ENCODE data around the gene MCIDAS.

Gene MCIDAS

GRCh38 chr5:55222092-55222984 is 4.8 kb downstream of the MCIDAS start:
- no peak for DNase-seq

- DNase-seq: no peak
Measured at GRCh38 chr5:55220433-55221185, 6.5 kb downstream of the MCIDAS start.

GRCh38 chr5:55219770-55220169 is 7.3 kb downstream of the MCIDAS start:
- DNase-seq: no peak

- DNase-seq: peak; percentile 6 to 50 (median 26)
Measured at GRCh38 chr5:55218967-55219366, 8.1 kb downstream of the MCIDAS start.

GRCh38 chr5:55211184-55211874 is 15.8 kb downstream of the MCIDAS start:
- peak in 1 of 3 experiments; percentile 52 for DNase-seq

GRCh38 chr5:55205001-55205400 is 22.1 kb downstream of the MCIDAS start:
- DNase-seq: no peak

DNA sequence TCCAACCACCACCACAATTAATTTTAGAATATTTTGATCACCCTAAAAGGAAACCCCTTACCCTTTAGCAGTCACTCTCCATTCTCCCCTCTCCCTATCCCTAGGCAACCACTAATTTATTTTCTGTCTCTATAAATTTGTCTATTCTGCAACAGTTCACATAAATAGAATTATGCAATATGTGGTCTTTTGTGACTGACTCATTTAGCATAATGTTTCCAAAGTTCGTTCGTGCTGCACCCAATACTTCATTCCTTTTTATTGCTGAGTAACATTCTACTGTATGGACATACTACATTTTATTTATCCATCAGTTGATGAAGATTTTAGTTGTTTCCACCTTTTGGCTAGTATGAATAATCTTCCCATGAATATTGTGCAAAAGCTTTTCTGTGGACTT is 36.0 kb downstream of the MCIDAS start:
- DNase-seq: no peak

- peak; percentile 44 to 78 (median 53) for DNase-seq
Measured at GRCh38 chr5:55188656-55189540, 38.2 kb downstream of the MCIDAS start.

DNA sequence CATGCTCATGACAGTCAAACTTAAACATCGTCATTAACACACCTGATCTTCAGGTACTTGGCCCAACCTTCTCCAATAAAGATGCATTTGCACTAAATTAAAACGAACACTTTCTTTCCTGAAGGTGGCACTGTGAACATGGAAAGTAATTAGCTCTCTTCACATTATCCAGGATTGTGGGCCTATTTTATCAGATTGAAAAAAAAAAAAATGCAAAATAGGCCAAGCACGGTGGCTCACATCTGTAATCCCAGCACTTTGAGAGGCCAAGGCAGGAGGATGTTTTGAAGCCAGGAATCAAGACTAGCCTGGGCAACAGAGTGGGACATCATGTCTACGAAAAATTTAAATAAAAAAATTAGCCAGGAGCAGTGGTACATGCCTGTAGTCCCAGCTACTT is 39.7 kb downstream of the MCIDAS start:
- DNase-seq: peak; percentile 1 to 69 (median 40)

- DNase-seq: no peak
Measured at GRCh38 chr5:55180016-55180415, 47.1 kb downstream of the MCIDAS start.

DNA sequence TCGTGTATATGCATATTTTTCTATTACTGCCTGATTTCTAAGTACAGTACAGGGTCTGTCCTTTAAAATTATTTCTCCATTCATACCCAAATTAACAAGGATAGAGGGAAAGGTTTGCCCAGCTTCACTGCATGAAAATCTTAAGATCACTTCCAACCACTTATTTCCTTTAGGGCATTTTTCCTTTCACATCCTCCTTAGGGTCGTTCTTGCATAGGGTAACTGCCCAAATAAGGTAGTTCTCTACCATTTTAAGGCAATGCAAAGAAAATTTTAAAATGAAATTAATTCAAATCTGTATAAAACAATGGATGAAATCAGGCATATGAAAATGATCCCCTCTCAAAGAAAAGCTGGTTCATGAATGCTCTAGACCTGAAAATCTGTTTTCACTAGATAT is 50.0 kb downstream of the MCIDAS start:
- no peak for DNase-seq

DNA sequence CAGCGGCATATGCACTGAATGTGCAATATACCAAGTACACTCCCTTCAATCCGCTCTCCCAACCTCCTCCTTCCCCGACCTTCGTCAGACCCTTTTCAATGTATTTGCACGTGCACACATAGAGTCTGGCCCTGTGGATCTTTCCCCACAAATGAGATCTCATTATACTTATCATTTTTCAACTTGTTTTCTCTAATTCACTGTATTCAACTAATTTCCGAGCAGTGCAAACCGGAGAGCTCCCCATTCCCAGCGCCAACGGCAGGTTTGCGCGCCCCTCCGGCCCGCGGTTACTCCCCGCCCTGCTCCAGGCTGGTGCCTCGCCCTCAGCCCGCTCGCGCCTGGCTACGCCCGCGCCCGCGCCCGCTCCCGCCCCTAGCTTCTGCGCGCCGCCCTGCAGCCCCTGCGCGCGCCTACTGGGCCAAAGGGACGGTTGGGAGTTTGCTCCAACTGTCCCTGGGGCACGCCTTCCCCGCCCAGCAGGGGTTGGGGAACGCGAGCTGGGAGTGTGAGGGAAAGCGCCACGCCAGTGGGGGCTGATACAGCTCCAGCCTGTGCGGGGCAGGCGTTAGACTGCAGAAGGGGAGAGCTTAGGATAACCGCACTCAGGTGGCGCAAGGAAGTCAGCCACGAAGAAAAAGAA is 50.8 kb downstream of the MCIDAS start:
- DNase-seq: peak; percentile 78 to 81 (median 81)

DNA sequence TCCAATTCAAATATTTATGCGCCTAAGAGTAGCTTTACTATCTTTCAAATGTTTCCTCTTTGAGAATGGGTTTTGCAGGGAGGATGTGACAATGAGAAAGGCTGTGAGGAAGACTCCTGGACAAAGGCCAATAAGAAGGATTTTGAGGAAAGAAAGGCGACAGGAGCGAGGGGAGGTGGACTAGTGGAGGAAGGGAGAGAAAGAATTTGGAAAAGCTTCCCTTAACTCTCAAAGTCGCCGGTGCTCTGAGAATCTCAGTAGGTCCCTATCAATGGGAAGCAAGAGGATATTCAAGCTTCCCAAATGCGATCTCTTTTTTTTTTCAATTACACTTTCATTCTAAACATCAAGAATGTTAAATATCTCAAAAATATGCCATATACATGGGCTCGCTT is 51.3 kb downstream of the MCIDAS start:
- DNase-seq: no peak

- DNase-seq: no peak
Measured at GRCh38 chr5:55173687-55174230, 53.4 kb downstream of the MCIDAS start.

DNA sequence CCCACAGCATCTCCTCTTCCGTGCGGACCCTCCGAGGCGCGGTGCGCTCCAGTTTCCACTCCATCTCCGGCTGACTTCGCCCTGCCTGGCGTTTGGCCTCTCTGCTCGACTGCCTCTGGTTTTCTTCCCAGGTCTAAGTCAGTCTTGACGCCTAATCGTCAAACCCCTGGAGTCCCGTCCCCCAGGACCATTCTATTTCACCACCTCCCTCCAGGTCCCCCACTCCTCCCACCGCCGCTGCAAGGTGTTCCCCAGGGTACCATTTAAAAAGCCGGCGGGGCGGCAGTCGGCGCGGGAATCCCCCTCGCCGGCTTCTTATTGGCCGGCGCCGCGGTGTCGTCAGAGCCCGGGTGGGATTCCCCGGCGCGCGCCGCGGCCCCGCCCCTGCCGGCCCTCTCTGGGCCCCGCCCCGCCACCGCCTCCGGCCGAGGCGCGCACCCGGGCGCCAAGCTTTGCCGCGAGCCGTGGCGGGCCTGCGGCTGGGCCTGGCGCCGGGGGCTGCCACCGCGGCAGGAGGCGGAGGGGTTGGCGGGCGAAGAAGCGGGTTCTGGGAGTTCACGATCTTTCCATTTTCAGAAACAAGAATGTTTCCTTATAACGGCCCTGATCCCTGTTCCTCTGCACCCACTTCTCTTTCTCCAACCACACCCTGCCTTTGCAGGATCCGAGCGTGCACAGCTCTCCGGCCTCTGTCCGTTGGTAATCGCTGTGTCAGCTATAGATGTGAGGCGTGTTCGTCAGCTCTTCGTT is 54.0 kb downstream of the MCIDAS start, which contains the start of gene CDC20B:
TSS of gene CDC20B (minus strand) at position 241 of the 750 bp plus-strand sequence. CDS start at position 64, 177 bp downstream.
- DNase-seq: peak; percentile 80 to 92 (median 83)

DNA sequence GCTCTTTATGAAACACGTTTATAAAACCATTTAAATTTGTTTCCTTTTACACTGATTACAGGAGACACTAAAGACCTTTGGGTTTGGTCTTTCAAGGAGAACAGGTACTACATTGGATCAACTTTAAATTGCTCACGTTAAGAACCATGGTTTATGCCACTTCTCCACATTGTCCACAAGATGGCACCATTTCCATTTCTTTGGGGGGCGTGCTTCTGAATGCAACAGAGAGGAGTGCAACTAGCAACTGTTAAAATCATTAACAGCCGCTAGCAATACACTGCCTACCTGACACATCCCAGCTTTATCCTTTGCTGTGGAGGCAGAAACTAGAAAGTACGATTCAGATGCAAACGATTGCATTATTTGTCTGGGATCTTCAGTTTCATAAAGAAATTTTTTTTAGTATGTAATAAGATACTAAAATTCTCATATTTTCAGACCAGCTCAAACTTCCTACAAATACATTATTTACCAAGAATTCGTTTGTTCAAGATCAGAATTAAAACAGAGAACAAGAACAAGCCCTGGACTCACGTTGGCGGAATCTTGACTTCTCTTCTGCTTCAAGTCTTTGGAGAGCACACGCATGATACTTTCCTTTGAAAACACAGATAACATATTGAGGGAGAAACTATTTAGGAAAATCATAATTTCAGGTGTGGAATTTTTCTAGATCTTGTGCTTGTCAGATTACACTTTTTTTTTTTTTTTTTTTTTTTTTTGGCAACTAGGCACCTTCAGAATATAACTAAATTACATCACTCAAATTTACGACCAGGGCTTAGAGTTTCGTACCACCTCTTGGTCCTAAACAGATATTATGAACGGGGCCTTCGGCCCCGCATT is 54.8 kb downstream of the MCIDAS start:
- peak; percentile 67 to 93 (median 91) for DNase-seq

GRCh38 chr5:55171471-55171870 is 55.6 kb downstream of the MCIDAS start:
- no peak for DNase-seq
